ENCODE results near the gene CEP85. TPM values are rescaled to one million over a fixed set of nuclear protein-coding genes. Genes with fewer than 3 reads are reported as not detected.

The CEP85 gene
- polyA plus RNA-seq, 3 donors = 8.2 to 32.5 (median 10.9) TPM

DNA sequence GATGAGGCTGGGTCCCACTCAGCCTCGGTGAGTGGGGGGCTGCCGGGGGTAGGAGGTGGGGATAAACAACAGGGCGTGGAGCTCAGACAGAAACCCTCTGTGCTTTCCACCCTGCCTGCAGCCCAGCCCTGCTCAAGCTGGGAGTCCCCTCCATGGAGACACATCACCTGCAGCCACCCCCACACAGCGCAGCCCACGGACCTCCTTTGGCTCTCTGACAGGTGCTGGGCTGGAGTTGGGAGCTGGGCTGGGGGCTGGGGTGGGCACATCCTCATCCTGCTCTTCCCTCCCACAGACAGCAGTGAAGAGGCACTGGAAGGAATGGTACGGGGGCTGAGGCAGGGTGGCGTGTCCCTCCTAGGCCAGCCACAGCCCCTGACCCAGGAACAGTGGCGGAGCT, 45.5 kb upstream of the CEP85 start:
- H3K27me3 Mint-ChIP-seq (ENCODE audit: low read depth in 3 of 3) = peaks cover 0 to 3% (median 0%) of the 10 kb centered on the region in 3 donors
- no peaks in the 10 kb centered on the region for H3K9me3 ChIP-seq (replicated peaks in 1 of 2; ENCODE audit: control insufficient read depth in 1 of 2, insufficient read depth in 1 of 2, low read length in 2 of 2)
- H4K20me1 ChIP-seq (ENCODE audit: insufficient read depth, low read length) = no peaks in the 10 kb centered on the region
- no peaks in the 10 kb centered on the region for H3K36me3 Mint-ChIP-seq
- no peaks in the 10 kb centered on the region for H3K4me1 ChIP-seq (ENCODE audit: control insufficient read depth in 1 of 2, insufficient read depth in 2 of 2, low read length in 2 of 2)
- DNase-seq = no peak
- 93% methylated on average over 3 of the region's 8 CpGs for WGBS (ENCODE audit: insufficient coverage)
- no peak overlapping the region for H3K4me3 ChIP-seq (replicated peaks in 1 of 3; ENCODE audit: low read depth in 2 of 3, low read length in 3 of 3)
- no peak overlapping the region for H3K27ac Mint-ChIP-seq
- H3K27me3 ChIP-seq (ENCODE audit: control insufficient read depth in 2 of 2, insufficient read depth in 2 of 2, low read length in 2 of 2) = no peaks in the 10 kb centered on the region
- H3K4me1 Mint-ChIP-seq = no peaks in the 10 kb centered on the region
- H3K4me3 Mint-ChIP-seq = no peak overlapping the region
- no peaks in the 10 kb centered on the region for H3K79me2 ChIP-seq (ENCODE audit: insufficient read depth, low read length)
- H2AFZ ChIP-seq (ENCODE audit: insufficient read depth, low read depth, low read length, poor library complexity, severe bottlenecking) = no peak overlapping the region
- H3K27ac ChIP-seq (ENCODE audit: low read depth in 1 of 2, low read length in 2 of 2) = no peak overlapping the region
- intact Hi-C loops (cut with micrococcal nuclease) = no loop called here
- no peak overlapping the region for H3K4me2 ChIP-seq (replicated peaks; ENCODE audit: extremely low read depth, low read length, poor library complexity, severe bottlenecking)
- TF ChIP-seq, protein P1, sequence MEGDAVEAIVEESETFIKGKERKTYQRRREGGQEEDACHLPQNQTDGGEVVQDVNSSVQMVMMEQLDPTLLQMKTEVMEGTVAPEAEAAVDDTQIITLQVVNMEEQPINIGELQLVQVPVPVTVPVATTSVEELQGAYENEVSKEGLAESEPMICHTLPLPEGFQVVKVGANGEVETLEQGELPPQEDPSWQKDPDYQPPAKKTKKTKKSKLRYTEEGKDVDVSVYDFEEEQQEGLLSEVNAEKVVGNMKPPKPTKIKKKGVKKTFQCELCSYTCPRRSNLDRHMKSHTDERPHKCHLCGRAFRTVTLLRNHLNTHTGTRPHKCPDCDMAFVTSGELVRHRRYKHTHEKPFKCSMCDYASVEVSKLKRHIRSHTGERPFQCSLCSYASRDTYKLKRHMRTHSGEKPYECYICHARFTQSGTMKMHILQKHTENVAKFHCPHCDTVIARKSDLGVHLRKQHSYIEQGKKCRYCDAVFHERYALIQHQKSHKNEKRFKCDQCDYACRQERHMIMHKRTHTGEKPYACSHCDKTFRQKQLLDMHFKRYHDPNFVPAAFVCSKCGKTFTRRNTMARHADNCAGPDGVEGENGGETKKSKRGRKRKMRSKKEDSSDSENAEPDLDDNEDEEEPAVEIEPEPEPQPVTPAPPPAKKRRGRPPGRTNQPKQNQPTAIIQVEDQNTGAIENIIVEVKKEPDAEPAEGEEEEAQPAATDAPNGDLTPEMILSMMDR (IDR thresholded peaks at IDR 0.05) = no peak
- H3K36me3 ChIP-seq (replicated peaks in 1 of 2; ENCODE audit: control insufficient read depth in 1 of 2, insufficient read depth in 2 of 2, low read length in 2 of 2) = no peaks in the 10 kb centered on the region
- H3K9ac ChIP-seq (ENCODE audit: insufficient read depth, low read length, poor library complexity, severe bottlenecking) = no peak overlapping the region
- H3K9me3 Mint-ChIP-seq = no peaks in the 10 kb centered on the region

DNA sequence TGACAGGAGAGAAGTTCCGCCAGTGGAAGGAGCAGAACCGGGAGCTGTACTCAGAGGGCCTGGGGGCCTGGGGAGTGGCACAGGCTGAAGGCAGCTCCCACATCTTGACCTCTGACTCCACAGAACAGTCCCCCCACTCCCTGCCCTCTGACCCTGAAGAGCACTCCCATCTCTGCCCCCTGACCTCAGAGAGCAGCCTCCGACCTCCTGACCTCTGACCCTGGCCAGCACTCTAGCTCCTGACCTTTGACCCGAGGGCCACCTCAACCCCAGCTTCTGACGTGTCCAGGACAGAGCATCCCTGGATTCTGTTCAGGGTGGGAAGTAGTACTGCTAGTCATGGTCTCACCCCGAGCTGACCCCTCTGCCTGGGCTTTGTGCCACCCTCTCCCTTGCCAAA, 44.7 kb upstream of the CEP85 start:
- Histone ChIP-seq H3K79me2 (ENCODE audit: insufficient read depth, low read length) (no peaks in the 10 kb centered on the region), H2AFZ (ENCODE audit: insufficient read depth, low read depth, low read length, poor library complexity, severe bottlenecking) (no peak overlapping the region), H3K4me1 (ENCODE audit: control insufficient read depth in 1 of 2, insufficient read depth in 2 of 2, low read length in 2 of 2) (no peaks in the 10 kb centered on the region), H3K36me3 (replicated peaks in 1 of 2; ENCODE audit: control insufficient read depth in 1 of 2, insufficient read depth in 2 of 2, low read length in 2 of 2) (no peaks in the 10 kb centered on the region), H3K4me2 (replicated peaks; ENCODE audit: extremely low read depth, low read length, poor library complexity, severe bottlenecking) (no peak overlapping the region), H3K4me3 (replicated peaks in 1 of 3; ENCODE audit: low read depth in 2 of 3, low read length in 3 of 3) (no peak overlapping the region), H3K27ac (ENCODE audit: low read depth in 1 of 2, low read length in 2 of 2) (no peak overlapping the region), H3K27me3 (ENCODE audit: control insufficient read depth in 2 of 2, insufficient read depth in 2 of 2, low read length in 2 of 2) (no peaks in the 10 kb centered on the region), H3K9ac (ENCODE audit: insufficient read depth, low read length, poor library complexity, severe bottlenecking) (no peak overlapping the region), H4K20me1 (ENCODE audit: insufficient read depth, low read length) (no peaks in the 10 kb centered on the region), H3K9me3 (replicated peaks in 1 of 2; ENCODE audit: control insufficient read depth in 1 of 2, insufficient read depth in 1 of 2, low read length in 2 of 2) (no peaks in the 10 kb centered on the region)
- H3K27me3 Mint-ChIP-seq (ENCODE audit: low read depth in 3 of 3) = peaks cover 0 to 3% (median 2%) of the 10 kb centered on the region in 3 donors
- H3K4me3 Mint-ChIP-seq = no peak overlapping the region
- no peaks in the 10 kb centered on the region for H3K36me3 Mint-ChIP-seq
- no peak overlapping the region for H3K27ac Mint-ChIP-seq
- H3K9me3 Mint-ChIP-seq = no peaks in the 10 kb centered on the region
- DNase-seq = no peak
- WGBS (ENCODE audit: insufficient coverage) = 85% methylated on average over 5 of the region's 6 CpGs
- intact Hi-C loops (cut with micrococcal nuclease) = no loop called here
- H3K4me1 Mint-ChIP-seq = no peaks in the 10 kb centered on the region
- TF ChIP-seq, protein P1 (IDR thresholded peaks at IDR 0.05) = no peak

Data from CD14-positive monocyte (primary cell).